ENCODE measurements around the gene WWOX.

Gene WWOX

DNA sequence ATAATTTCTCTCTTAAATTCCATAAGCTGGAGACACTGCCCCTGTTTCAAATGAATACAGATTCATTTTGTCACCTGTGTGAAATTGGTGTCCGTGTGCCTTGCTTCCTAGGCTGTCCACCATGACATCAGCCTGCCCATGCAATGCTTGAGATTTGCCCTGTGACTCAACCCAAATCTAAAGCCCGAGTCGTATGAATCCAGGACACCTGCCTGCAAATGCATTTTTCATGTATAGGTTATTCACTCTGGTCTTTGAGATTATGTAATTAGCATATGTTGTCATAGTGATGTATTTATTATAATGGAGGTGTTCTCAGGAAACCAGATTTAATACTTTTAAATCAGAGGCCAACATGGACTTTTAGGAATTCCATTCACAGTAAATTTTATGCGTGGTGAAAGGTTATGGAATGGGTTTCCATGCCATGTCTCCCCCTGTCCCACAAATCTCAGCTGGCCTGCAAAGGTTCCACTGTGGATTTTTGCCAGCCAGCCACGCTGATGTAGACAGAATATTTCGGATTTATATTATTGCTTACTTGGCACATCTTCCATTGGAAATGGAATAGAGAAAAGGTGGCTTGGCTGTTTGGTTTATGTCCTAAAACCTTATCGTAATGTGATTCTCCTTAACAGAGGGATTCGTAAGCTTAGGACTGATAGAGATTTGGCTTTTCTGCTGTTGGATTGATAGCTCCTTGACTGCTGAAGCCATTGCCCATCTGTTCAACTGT is 551.1 kb downstream of the WWOX start:
- H3K27ac Mint-ChIP-seq, result no peak overlapping the region
- no peaks in the 10 kb centered on the region for H3K27me3 Mint-ChIP-seq

DNA sequence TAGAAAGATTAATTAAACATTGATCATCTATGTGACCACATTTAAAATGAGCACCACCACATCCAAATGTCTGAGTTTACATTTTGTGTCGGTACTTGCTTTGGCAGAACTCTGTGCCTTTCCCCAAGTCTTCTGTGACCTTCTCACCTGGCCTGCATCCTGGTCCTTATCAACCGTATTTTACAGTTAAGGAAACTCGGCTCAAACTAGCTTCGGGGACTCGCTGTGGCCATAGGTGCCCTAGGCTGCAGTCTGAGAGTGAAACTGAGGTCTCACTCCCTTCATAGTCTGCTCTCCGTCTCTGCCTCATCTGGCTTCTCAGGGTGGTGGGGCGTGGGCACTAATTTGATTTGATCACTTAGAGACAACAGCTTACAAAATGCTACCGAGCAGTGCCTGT is 555.5 kb downstream of the WWOX start:
- no peak for DNase-seq
- Mint-ChIP-seq H3K36me3 (ENCODE audit: low read depth) (no peaks in the 10 kb centered on the region), H3K4me3 (no peak overlapping the region), H3K9me3 (no peaks in the 10 kb centered on the region), H3K27ac (no peak overlapping the region), H3K27me3 (no peaks in the 10 kb centered on the region), H3K4me1 (ENCODE audit: low read depth) (no peaks in the 10 kb centered on the region)

More for the DNA sequence above, 551.1 kb downstream of the WWOX start:
- Mint-ChIP-seq H3K4me3 (no peak overlapping the region), H3K36me3 (ENCODE audit: low read depth) (no peaks in the 10 kb centered on the region), H3K9me3 (no peaks in the 10 kb centered on the region), H3K4me1 (ENCODE audit: low read depth) (no peaks in the 10 kb centered on the region)
- no peak for DNase-seq

DNA sequence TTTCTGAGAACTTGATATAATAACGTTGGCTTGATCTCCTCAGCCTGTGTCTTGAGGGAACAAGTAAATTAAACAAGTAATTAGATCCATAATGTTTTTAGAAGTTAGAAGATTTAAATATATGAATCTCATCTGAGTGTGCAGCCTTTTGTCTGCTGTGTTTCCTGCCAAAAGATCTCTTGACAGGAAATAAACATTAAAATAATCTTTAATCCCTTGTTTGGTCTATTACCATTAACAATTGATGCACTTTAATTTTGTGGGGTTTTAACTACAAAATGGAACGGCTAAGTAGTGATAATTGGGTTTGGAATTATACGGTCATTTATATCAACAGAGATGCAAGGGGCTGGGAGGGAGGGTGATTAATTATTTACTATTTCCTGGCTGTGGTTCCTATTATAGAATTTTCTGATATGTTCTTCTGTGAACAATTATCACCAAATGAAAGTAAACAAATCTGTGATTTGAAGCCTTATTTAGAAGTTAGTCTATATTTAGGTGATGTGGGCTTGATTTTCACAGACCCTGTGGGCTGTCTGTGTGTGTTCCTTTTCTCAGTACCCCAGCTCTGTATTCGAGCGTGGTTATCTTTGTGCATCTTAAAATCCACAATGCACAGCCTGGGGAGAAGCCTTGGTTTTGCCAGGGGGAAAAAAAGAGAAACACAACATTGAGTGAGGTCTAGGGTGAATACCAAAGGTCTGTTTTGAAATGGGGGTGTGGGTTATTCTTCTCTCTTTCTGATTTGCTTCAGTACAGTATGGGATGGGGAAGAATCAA is 556.1 kb downstream of the WWOX start:
- Mint-ChIP-seq H3K9me3 (no peaks in the 10 kb centered on the region), H3K4me3 (no peak overlapping the region)

DNA sequence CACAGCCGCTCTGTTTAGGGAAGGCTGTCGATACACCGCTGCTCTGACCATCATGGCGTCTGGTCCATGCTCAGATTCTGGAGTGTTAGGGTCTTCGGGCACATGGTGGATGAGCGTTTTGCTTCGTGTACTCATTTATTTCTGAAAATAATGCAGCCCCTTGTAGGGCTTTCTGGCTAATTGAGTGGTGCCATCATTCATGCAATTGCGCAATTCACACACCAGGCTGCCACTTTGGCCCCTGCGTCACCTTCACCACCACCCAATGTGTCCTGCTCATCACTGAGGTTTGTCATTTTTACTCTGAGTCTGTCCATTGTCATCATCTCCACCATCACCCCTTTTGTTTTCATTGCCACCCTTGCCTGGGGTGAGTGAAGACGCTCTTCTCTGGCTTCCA is 557.4 kb downstream of the WWOX start:
- no peak for DNase-seq
- H3K4me1 Mint-ChIP-seq (ENCODE audit: low read depth), result no peaks in the 10 kb centered on the region
- no peak overlapping the region for H3K27ac Mint-ChIP-seq
- no peaks in the 10 kb centered on the region for H3K9me3 Mint-ChIP-seq
- H3K27me3 Mint-ChIP-seq, result no peaks in the 10 kb centered on the region
- H3K4me3 Mint-ChIP-seq, result no peak overlapping the region
- H3K36me3 Mint-ChIP-seq (ENCODE audit: low read depth), result no peaks in the 10 kb centered on the region

More for the DNA sequence above, 556.1 kb downstream of the WWOX start:
- DNase-seq, result no peak
- H3K36me3 Mint-ChIP-seq (ENCODE audit: low read depth), result no peaks in the 10 kb centered on the region
- H3K27ac Mint-ChIP-seq, result no peak overlapping the region
- no peaks in the 10 kb centered on the region for H3K4me1 Mint-ChIP-seq (ENCODE audit: low read depth)
- no peaks in the 10 kb centered on the region for H3K27me3 Mint-ChIP-seq

DNA sequence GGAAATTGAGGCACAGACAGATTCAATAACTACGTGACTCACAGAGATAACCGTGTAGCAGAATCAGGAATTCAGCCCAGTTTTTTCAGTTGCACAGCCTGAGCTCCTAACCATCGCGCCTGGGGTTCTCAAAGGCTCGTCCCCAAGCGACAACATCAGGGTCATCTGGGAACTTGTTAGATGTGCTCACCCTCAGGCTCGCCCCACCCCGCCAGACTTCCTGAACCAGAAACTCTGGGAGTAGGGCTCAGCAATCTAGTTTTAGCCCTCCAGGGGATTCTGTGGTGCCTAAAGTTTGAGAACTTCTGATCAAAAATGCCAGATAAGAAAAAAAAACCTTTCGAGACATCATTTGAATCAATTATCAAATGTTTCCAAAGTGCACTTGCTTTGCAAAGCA is 559.8 kb downstream of the WWOX start:
- no peaks in the 10 kb centered on the region for H3K9me3 Mint-ChIP-seq
- H3K27ac Mint-ChIP-seq, result no peak overlapping the region
- H3K27me3 Mint-ChIP-seq, result no peaks in the 10 kb centered on the region
- no peak for DNase-seq
- no peak overlapping the region for H3K4me3 Mint-ChIP-seq
- no peaks in the 10 kb centered on the region for H3K4me1 Mint-ChIP-seq (ENCODE audit: low read depth)
- H3K36me3 Mint-ChIP-seq (ENCODE audit: low read depth), result no peaks in the 10 kb centered on the region

DNA sequence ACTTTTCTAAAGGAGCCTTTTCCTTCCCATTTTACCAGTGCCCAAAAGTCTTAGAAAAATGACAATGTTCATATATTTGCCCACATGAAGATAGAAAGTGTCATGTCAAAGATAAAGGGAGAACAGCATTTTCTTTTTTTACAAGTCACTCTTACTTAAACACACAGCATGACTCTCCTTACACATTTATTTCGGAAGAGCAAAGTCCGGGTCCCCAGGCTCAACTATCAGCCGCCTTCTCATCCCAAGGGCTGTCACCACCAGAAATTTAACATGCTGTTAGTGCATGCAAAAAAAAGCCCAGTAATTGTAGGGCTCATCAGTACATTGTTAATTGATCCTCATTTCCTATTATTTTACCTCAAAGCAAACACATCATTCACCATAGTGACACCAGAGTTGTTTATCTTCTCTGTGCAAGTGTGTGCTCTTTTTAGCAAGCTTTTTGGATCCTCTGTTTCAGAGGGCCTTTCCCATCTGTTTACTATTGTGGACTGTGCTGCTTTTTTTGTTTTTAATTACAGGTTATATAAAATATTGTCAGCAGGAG is 560.3 kb downstream of the WWOX start:
- Mint-ChIP-seq H3K4me1 (ENCODE audit: low read depth) (no peaks in the 10 kb centered on the region), H3K4me3 (no peak overlapping the region), H3K27me3 (no peaks in the 10 kb centered on the region), H3K27ac (no peak overlapping the region), H3K9me3 (no peaks in the 10 kb centered on the region), H3K36me3 (ENCODE audit: low read depth) (no peaks in the 10 kb centered on the region)
- no peak for DNase-seq

DNA sequence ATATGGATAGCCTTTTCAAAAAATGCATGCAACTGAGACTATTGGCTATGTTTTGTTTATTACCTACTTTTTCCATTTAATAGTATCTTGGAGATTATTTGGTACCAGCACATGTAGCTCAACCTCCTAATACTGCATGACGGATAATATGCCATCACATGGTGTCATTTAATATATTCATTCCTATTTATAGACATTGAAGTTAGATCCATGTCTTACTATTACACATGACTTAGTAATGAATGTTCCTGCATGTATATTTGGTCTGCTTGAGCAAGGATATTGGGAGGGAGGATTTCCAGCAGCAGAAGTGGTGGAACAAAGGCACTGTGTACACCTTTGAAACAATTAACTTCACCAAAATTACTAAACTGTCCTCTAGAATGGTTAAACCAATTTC is 561.3 kb downstream of the WWOX start:
- no peaks in the 10 kb centered on the region for H3K9me3 Mint-ChIP-seq
- H3K4me1 Mint-ChIP-seq (ENCODE audit: low read depth), result no peaks in the 10 kb centered on the region
- no peak overlapping the region for H3K4me3 Mint-ChIP-seq
- H3K27me3 Mint-ChIP-seq, result no peaks in the 10 kb centered on the region
- DNase-seq, result no peak
- H3K27ac Mint-ChIP-seq, result no peak overlapping the region
- no peaks in the 10 kb centered on the region for H3K36me3 Mint-ChIP-seq (ENCODE audit: low read depth)

DNA sequence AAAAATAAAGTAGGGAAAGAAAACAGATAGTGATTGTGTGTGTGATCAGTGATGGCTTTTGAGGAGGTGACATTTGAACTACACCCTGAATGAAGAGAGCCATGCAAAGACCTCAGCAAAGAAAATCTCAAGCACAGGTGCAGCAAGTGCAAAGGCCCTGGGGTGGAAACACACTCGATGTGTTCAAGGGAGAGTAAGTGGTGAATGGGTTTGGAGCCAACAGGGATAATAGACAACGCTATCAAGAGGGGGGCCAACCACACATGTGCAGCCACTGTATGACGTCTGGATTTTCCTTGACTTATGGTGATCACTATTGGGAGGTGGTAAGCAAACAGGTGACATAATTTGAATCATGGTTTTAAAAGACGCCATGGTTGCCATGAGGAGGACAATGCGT is 564.2 kb downstream of the WWOX start:
- Mint-ChIP-seq H3K27me3 (no peaks in the 10 kb centered on the region), H3K4me3 (no peak overlapping the region), H3K36me3 (ENCODE audit: low read depth) (no peaks in the 10 kb centered on the region), H3K9me3 (no peaks in the 10 kb centered on the region), H3K27ac (no peak overlapping the region), H3K4me1 (ENCODE audit: low read depth) (no peaks in the 10 kb centered on the region)
- DNase-seq, result no peak

DNA sequence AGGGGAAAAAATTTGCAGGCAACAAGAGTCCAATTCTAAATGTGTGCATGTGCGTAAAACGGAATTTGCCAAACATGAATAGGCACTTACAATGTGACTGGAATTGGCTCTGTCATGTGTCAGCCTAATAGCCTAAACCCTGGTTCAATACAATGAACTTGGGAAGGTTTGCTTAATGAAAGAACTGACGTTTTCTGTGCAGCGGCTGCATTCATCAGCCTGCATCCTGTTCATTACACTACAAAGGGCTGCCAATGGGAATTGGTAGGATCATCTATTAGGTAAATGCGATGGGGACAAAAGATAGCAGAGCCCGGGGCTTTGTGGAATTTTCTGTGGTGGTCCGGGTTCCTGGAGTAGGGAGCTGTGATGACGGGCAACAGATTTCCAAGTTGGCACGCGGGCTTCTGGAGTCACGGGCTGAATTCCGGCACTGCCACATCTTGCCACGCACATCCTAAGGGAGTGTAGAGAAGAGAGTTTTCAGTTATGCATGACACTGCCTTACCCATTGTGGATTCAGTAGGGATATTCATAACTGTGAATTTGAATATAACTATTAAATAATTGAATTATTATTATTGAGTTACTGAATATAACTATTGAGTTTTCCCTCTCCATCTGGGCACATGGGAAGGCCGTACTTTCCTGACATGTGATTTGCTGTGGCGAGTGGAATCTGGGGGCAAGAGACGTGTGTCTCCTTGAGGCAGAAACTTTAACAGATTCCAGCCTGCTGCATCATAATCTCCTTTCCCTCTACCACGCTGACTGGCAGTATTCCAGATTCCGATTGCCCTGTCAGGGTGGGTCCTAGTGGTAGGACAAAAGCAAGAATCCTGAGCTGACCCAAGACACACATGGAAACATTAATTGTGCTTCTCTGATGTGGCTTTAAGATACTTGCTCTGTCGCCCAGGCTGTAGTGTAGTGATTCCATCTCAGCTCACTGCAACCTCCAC is 565.6 kb downstream of the WWOX start:
- no peaks in the 10 kb centered on the region for H3K36me3 Mint-ChIP-seq (ENCODE audit: low read depth)
- no peaks in the 10 kb centered on the region for H3K9me3 Mint-ChIP-seq
- no peak overlapping the region for H3K27ac Mint-ChIP-seq
- H3K4me3 Mint-ChIP-seq, result no peak overlapping the region
- no peaks in the 10 kb centered on the region for H3K4me1 Mint-ChIP-seq (ENCODE audit: low read depth)
- DNase-seq, result no peak
- no peaks in the 10 kb centered on the region for H3K27me3 Mint-ChIP-seq

DNA sequence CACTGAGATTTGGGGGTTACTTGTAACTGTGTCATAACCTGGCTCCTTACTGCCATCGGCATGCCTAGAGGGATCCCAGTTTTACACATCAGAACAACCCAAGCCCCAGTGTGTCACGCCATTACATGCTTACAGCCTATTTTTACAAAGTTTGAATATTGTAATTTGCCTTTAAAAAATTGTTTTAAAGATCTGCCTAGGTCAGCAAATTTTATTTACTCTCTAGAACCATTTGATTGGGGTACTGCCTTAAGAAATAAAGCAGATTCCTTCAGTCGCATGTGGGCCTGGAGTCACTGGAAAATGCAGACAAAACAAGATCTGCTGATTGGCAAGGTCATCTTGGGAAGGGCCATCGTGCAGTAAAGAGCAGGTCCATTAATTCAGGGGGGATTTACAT is 566.9 kb downstream of the WWOX start:
- no peak for DNase-seq
- Mint-ChIP-seq H3K36me3 (ENCODE audit: low read depth) (no peaks in the 10 kb centered on the region), H3K9me3 (no peaks in the 10 kb centered on the region), H3K4me3 (no peak overlapping the region), H3K27ac (no peak overlapping the region), H3K4me1 (ENCODE audit: low read depth) (no peaks in the 10 kb centered on the region), H3K27me3 (no peaks in the 10 kb centered on the region)

DNA sequence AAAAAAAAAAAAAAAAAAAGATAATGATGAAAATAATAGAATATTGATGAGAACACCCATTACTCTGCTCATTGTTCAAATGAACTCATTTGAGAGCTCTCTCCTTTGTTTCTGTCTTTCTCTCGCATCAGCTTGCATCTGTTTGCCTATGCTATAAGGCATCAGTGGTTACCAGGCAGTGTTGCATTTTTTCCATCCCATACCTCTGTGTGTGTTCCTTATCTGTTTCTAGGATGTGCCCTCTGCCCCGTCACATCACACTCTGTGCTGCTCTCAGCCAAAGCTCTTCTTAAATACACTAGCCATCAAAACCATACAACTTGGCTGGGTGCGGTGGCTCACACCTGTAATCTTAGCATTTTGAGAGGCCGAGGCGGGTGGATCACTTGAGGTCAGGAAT is 568.2 kb downstream of the WWOX start:
- Mint-ChIP-seq H3K36me3 (ENCODE audit: low read depth) (no peaks in the 10 kb centered on the region), H3K9me3 (no peaks in the 10 kb centered on the region), H3K27ac (no peak overlapping the region), H3K4me3 (no peak overlapping the region), H3K27me3 (no peaks in the 10 kb centered on the region), H3K4me1 (ENCODE audit: low read depth) (no peaks in the 10 kb centered on the region)
- no peak for DNase-seq

DNA sequence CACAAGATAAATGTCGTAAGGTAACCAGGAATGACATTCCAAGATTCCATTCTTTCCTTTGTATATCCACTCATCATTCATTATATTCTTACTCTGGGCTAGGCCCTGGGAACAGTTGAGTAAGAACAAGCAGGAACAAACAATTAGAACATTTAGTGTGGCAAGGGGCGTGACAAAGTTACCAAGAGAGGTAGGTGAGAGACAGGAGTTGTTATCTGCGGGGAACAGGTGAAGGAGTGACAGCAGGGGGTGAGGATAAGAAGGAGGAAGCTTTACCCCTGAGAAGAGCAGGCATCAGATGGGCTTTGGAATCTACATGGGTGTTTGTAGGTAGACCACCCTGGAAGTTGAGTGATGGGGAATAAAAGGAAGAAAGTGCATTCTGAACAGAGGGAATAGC is 568.9 kb downstream of the WWOX start:
- Mint-ChIP-seq H3K4me3 (no peak overlapping the region), H3K36me3 (ENCODE audit: low read depth) (no peaks in the 10 kb centered on the region), H3K27me3 (no peaks in the 10 kb centered on the region), H3K27ac (no peak overlapping the region), H3K9me3 (no peaks in the 10 kb centered on the region), H3K4me1 (ENCODE audit: low read depth) (no peaks in the 10 kb centered on the region)
- DNase-seq, result no peak

DNA sequence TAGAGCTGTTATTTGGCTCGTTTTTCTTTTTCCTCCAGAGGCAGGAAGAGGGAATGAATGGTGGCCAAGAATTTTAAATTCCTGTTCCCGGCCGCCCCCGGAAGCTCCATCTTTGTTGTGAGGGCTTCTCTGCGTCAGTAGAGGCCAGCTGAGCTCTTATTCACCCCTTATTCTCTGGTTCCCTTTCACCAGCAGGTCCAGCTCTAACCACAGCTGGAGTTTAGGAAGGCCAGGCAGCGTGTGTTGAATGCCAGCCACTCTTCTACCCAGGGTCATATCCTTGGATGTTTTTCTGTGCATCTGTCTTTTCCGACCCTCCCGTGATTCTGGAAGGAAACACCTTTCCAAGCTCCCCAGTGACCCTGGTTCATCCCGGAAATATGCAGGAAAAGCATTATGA is 570.5 kb downstream of the WWOX start:
- Mint-ChIP-seq H3K4me1 (ENCODE audit: low read depth) (no peaks in the 10 kb centered on the region), H3K27me3 (no peaks in the 10 kb centered on the region), H3K27ac (no peak overlapping the region), H3K36me3 (ENCODE audit: low read depth) (no peaks in the 10 kb centered on the region), H3K9me3 (no peaks in the 10 kb centered on the region), H3K4me3 (no peak overlapping the region)
- no peak for DNase-seq

DNA sequence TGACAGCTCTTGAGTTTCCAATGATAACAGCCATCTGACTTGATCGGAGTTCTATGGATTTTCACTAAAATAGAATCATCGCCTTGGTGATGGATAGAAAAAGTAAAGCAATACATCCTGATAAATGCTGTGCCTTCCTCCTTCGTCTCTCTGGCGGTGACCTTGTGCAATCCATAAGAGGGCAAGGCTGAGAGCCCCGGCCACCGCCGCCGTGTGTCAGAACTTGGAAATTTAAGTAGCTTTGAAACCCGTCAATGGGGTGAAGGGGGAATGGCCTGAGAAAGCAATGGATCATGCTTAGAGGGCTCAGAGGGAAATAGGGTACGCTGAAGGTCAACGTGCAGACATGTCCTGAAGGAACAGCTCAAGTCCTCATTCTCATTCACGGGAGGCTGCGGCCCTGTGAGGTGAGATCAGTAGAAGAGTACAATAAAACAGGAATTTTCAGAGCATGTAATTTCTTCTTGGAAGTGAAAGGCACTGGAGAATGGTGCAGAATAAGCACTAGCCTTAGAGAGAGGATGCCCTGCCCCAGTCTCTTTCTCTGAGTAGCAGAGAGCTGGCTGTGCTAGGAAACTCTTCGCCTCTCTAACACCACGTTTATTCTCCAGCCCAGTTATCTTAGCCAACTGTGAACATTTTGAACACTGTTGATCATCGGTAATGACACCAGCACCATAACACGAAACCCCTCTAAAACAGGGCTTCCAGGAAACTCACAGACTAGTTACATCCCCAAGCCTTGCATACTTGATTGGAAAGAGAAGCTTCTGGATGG is 573.5 kb downstream of the WWOX start:
- Mint-ChIP-seq H3K27ac (no peak overlapping the region), H3K9me3 (no peaks in the 10 kb centered on the region), H3K4me3 (no peak overlapping the region), H3K4me1 (ENCODE audit: low read depth) (no peaks in the 10 kb centered on the region), H3K36me3 (ENCODE audit: low read depth) (no peaks in the 10 kb centered on the region), H3K27me3 (no peaks in the 10 kb centered on the region)
- DNase-seq, result no peak
